Omental fat pad (tissue), 4 donors: ENCODE data around the gene FGD4. TPM values are rescaled to one million over a fixed set of nuclear protein-coding genes. Genes with fewer than 3 reads are reported as not detected.

Source experiments
- ATAC-seq: fragments of 150-250 bp; one replicate; pipeline ENCODE4 v1.9.1; 2016; ENCODE audit warnings: mild to moderate bottlenecking, moderate library complexity; ENCODE audit not compliant: low FRiP score
- DNase-seq: peaks from one replicate; pipeline ENCODE4 v3.0.0-alpha.2; 2019; ENCODE audit warnings: low spot score
- total RNA-seq, 4 donors: library from RNA; depleted of rRNA; stranded (reverse); fragments of >200 nt; gene quantifications; one replicate each; pipeline ENCODE4 v1.1.0, GENCODE V29; 2016
- TF ChIP-seq, protein P1 (sequence below), 3 donors: fragments of 450-650 bp; IDR thresholded peaks; one replicate each; pipeline ENCODE4 v1.5.1; 2016 to 2017; ENCODE audit warnings: antibody characterized with exemption in 3 of 3, mild to moderate bottlenecking in 3 of 3, moderate library complexity in 2 of 3

FGD4 gene
- total RNA-seq: 100 to 1,000 TPM in 1 of 4 donors, 10 to 100 TPM in 3; 43.1 to 111 (median 51.5) TPM

DNA sequence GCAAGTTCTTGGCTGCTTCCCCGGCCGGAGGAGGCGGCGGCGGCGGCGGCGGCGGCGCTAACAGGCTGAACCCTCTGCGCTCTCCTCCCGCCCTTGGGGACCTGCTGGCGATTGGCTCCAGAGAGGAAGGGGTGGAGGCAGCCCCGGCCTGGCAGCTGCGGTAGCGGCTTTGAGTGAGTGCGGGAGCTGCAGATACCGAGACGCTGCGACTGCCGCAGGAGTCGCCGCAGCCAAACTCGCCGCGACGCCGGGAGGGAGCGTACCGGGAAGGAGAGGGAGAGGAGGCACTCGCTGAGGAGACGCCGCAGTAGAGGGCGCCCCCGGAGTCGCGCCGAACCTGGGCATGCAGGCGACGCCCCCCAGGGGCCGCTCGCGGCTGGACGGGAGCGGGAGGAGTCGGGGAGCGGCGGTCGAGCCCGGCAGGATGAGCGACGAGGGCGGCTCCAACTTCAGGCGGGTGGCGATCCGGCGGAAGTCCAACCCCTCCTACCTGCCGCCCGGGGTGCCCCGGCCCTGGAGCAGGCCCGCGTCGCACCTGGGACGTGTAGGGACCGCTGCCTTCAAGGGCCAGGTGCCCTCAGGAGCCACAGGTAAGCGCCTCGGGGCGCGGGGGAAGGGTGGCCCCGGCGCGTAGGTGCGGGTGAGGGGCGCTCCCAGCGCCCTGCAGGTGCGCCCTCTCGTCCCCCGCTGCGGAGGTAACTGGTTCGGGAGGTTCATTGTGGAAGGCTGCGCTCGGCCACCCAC is at the start of gene FGD4:
Gene FGD4, plus strand, starts transcription at position 189 of the 744 bp plus-strand sequence.
- TF ChIP-seq, protein P1, sequence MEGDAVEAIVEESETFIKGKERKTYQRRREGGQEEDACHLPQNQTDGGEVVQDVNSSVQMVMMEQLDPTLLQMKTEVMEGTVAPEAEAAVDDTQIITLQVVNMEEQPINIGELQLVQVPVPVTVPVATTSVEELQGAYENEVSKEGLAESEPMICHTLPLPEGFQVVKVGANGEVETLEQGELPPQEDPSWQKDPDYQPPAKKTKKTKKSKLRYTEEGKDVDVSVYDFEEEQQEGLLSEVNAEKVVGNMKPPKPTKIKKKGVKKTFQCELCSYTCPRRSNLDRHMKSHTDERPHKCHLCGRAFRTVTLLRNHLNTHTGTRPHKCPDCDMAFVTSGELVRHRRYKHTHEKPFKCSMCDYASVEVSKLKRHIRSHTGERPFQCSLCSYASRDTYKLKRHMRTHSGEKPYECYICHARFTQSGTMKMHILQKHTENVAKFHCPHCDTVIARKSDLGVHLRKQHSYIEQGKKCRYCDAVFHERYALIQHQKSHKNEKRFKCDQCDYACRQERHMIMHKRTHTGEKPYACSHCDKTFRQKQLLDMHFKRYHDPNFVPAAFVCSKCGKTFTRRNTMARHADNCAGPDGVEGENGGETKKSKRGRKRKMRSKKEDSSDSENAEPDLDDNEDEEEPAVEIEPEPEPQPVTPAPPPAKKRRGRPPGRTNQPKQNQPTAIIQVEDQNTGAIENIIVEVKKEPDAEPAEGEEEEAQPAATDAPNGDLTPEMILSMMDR (IDR thresholded peaks at IDR 0.05): no peak
- ATAC-seq: peak; percentile 95

DNA sequence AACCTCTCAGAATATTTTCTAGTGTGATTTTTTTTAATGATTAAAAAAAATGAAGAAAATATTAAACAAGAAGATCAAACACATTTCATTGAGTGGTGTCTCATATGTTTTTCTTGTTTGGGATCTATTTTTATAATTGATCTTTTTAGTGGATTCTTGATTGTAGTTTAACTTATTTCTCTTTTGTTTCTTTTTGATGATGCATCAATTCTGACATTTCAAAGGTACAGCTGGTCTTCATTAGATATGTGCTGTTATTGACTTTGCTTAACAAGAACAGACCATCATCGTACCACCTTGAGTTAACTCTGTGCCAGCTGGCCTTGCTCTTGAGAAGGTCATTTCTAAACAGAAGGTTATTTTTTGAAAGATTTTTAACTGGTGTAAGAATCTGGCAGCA is 45.8 kb upstream of the FGD4 start:
- ATAC-seq (no peak), DNase-seq (no peak)
- TF ChIP-seq, protein P1 (IDR thresholded peaks at IDR 0.05): no peak

More for the DNA sequence above, at the start of gene FGD4:
- peak; percentile 36 for DNase-seq

DNA sequence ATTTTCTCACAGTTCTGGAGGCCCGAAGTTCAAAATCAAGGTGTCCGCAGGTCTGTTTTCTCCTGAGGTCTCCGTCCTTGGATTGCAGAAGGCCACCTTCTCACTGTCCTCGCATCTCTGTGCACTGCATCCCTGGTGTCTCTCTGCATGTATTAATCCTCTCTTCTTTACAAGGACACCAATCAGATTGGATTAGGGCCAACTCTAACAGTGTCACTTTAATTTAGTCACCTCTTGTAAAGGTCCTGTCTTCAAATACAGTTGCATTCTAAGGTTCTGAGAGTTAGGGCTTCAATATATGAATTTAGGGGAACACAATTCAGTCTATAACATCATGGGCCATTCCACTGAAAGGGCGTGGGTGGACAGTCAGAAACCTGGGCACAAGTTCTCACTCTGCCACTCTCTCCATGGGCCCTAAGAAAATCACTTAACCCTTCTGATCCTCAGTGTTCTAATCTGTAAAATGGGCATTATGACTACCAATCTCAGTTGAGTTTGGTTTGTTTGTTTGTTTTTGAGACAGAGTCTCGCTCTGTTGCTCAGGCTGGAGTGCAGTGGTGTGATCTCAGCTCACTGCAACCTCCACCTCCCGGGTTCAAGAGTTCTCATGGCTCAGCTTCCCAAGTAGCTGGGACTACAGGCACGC is 41.6 kb upstream of the FGD4 start:
- no peak for ATAC-seq

GRCh38 chr12:32360956-32361355 is 38.4 kb upstream of the FGD4 start:
- ATAC-seq (no peak), DNase-seq (no peak)
- TF ChIP-seq, protein P1 (IDR thresholded peaks at IDR 0.05): no peak

More for the DNA sequence above, 41.6 kb upstream of the FGD4 start:
- TF ChIP-seq, protein P1 (IDR thresholded peaks at IDR 0.05): no peak
- no peak for DNase-seq

DNA sequence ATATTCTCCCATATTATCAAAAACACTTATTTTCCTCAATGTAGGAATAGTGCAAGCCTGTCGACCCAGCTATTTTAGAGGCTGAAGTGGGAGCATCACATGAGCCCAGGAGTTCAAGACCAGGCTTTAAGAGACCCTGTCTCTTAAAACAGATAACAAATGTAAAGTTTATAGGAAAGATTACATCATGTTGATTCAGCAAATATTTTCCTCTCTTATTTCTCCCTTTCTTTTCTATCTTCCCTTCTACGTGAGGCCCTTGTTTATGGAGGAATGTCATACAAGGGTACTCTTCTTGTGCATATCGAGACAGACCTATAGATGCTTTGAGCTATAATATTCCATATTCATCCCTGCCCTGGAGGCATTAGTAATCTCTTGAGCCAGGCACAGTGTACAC is 36.5 kb upstream of the FGD4 start:
- ATAC-seq (no peak), DNase-seq (no peak)
- TF ChIP-seq, protein P1 (IDR thresholded peaks at IDR 0.05): no peak

DNA sequence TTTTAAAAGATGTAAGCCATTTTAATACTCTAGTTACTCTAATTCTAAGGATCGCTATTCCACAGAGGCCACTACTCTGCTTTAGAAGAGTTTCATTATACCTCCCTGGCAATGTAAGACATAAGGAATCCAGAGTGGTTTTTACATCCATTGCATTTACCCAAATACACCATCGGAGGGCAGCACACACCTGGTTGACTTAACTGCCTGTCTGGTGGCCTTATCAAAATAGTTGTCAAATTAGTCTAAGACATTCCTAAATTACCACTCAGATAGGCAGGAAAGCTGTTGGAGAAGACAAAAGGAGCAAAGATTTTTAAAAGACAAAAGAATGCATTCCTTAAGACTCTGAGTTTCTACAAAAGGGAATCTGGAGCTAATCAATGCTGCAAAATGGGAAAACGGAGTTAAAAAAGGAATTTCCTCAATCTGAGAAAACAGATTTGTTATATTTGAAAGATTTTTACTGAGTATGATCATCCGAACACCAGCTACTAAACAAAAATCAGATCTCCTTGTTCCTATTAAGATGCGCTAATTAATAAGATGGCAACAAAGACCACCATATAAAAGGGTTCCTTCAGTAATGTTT is 33.8 kb upstream of the FGD4 start:
- TF ChIP-seq, protein P1 (IDR thresholded peaks at IDR 0.05): no peak
- ATAC-seq (peak; percentile 84), DNase-seq (no peak)
